Caco-2 (cell line): ENCODE measurements around the gene IL11RA. TPM values are rescaled to one million over a fixed set of nuclear protein-coding genes. Genes with fewer than 3 reads are reported as not detected.

ENCODE experiments used
- BruUV-seq: library from RNA; stranded (reverse); fragments of 400-500 nt; replicated peaks from 2 replicates; lab custom pipeline; 2021; lab: Mats Ljungman, UMichigan
- CTCF ChIA-PET: fragments of 300-600 bp; sonication (Branson Sonifier 250); formaldehyde crosslinking; loops from one replicate; lab custom pipeline; 2022; ENCODE audit warnings: antibody characterized with exemption; lab: Charles Lee
- POLR2A ChIA-PET: fragments of 300-600 bp; sonication (Branson Sonifier 250); formaldehyde crosslinking; loops from one replicate; lab custom pipeline; 2022; ENCODE audit warnings: antibody characterized with exemption; lab: Charles Lee
- DNase-seq, 2 experiments: peaks; one replicate each; pipeline versions ENCODE4 v3.0.0 to v3.0.0-alpha.2; 2020 to 2022
- H3K27me3 ChIP-seq: replicated peaks from 2 replicates; pipeline ENCODE4 v1.6.0; 2011; ENCODE audit warnings: low read length; ENCODE audit not compliant: control insufficient read depth, insufficient read depth
- H3K36me3 ChIP-seq: 2 replicates; pipeline ENCODE4 v1.5.1; 2011; ENCODE audit warnings: low read length; ENCODE audit not compliant: control insufficient read depth, insufficient read depth
- H3K4me1 ChIP-seq: fragments of 250-450 bp; sonication (Bioruptor Pico); 2 replicates; pipeline ENCODE4 v1.5.1; 2020; ENCODE audit warnings: mild to moderate bottlenecking
- H3K4me3 ChIP-seq: 2 replicates; pipeline ENCODE4 v1.5.1; 2011; ENCODE audit warnings: low read depth, mild to moderate bottlenecking, control low read depth, low read length
- H3K9me3 ChIP-seq: fragments of 250-450 bp; sonication (Bioruptor Pico); 2 replicates; pipeline ENCODE4 v1.5.1; 2020; ENCODE audit warnings: mild to moderate bottlenecking, moderate library complexity
- H3K27ac Mint-ChIP-seq: one replicate; pipeline ENCODE4 v1.8.0; 2022; ENCODE audit warnings: mixed read lengths; ENCODE audit not compliant: unreplicated experiment
- H3K27me3 Mint-ChIP-seq: one replicate; pipeline ENCODE4 v1.8.0; 2022; ENCODE audit warnings: mixed read lengths; ENCODE audit not compliant: insufficient read depth, unreplicated experiment
- H3K36me3 Mint-ChIP-seq: one replicate; pipeline ENCODE4 v1.8.0; 2022; ENCODE audit warnings: mild to moderate bottlenecking, mixed read lengths; ENCODE audit not compliant: insufficient read depth, unreplicated experiment
- H3K4me1 Mint-ChIP-seq: one replicate; pipeline ENCODE4 v1.8.0; 2022; ENCODE audit warnings: low read depth, mixed read lengths; ENCODE audit not compliant: unreplicated experiment
- H3K4me3 Mint-ChIP-seq: one replicate; pipeline ENCODE4 v1.8.0; 2022; ENCODE audit warnings: mild to moderate bottlenecking, moderate library complexity, mixed read lengths; ENCODE audit not compliant: unreplicated experiment
- H3K9me3 Mint-ChIP-seq: one replicate; pipeline ENCODE4 v1.8.0; 2022; ENCODE audit warnings: mixed read lengths; ENCODE audit not compliant: unreplicated experiment
- CTCF ChIP-seq, 2 experiments: fragments of 200-600 bp in 1 of 2; IDR thresholded peaks; 1 replicate in 1 of 2; 2 replicates in 1 of 2; pipeline versions ENCODE4 v1.5.1 to v1.8.0; 2011 to 2022; ENCODE audit warnings: antibody characterized with exemption in 1 of 2, control low read depth in 1 of 2, inconsistent platforms in 1 of 2, low read depth in 1 of 2, low read length in 1 of 2, mild to moderate bottlenecking in 1 of 2, moderate library complexity in 1 of 2; ENCODE audit not compliant: insufficient read depth in 1 of 2, severe bottlenecking in 1 of 2, unreplicated experiment in 1 of 2
- intact Hi-C: fragments of 100-400 bp; cut with micrococcal nuclease; formaldehyde crosslinking; loops from one replicate; pipeline ENCODE4 v1.10.0; 2022; ENCODE audit not compliant: unreplicated experiment
- total RNA-seq: library from RNA; stranded (reverse); gene quantifications from 2 replicates; pipeline ENCODE4 v1.2.3, GENCODE V29; 2022

The IL11RA gene
- total RNA-seq, 1 experiment from 2014 or later, result 5.6 TPM

GRCh38 chr9:34611251-34611810 is 40.7 kb upstream of the IL11RA start:
- TF ChIP-seq CTCF (IDR thresholded peaks at IDR 0.05; ENCODE audit: insufficient read depth in 1 of 2, low read depth in 1 of 2, low read length in 1 of 2, severe bottlenecking in 1 of 2, unreplicated experiment in 1 of 2), result no peak
- TSS peak; percentile 64 for BruUV-seq
- intact Hi-C loops, result loop anchor here (5.0 kb wide), 1 partner anchor 91 kb away; no protein-coding TSS in a partner anchor
- Histone ChIP-seq H3K4me3 (peak overlapping the region; percentile 92), H3K4me1 (peaks cover 12% of the 10 kb centered on the region), H3K9me3 (no peaks in the 10 kb centered on the region), H3K36me3 (peaks cover 2% of the 10 kb centered on the region; the same call in 1 of the 2 replicates), H3K27me3 (no peaks in the 10 kb centered on the region)
- H3K27ac Mint-ChIP-seq, result peak overlapping the region; percentile 91
- no peak for DNase-seq
- H3K4me3 Mint-ChIP-seq, result peak overlapping the region; percentile 86
- H3K9me3 Mint-ChIP-seq, result no peaks in the 10 kb centered on the region
- no peaks in the 10 kb centered on the region for H3K4me1 Mint-ChIP-seq
- POLR2A ChIA-PET, result interaction anchor here (0.6 kb wide), 1 partner anchor 211 kb away, joined by 8 read pairs; no protein-coding TSS in a partner anchor
- no peaks in the 10 kb centered on the region for H3K27me3 Mint-ChIP-seq
- CTCF ChIA-PET, result interaction anchor here (1.0 to 1.2 kb wide), 2 partner anchors 20 to 35 kb away, joined by 3 read pairs; partner anchors contain the start of gene GALT
- H3K36me3 Mint-ChIP-seq, result peaks cover 14% of the 10 kb centered on the region

- intact Hi-C loops, result loop anchor here (1.0 to 5.0 kb wide), 3 partner anchors 8 to 90 kb away; partner anchors contain the start of gene DCTN3
- Histone ChIP-seq H3K9me3 (no peaks in the 10 kb centered on the region), H3K4me1 (peaks cover 7% of the 10 kb centered on the region; the same call in 1 of the 2 replicates), H3K36me3 (peaks cover 2% of the 10 kb centered on the region; the same call in 1 of the 2 replicates), H3K27me3 (no peaks in the 10 kb centered on the region), H3K4me3 (peak within 1 kb of the TSS; percentile 92)
- no peaks in the 10 kb centered on the region for H3K4me1 Mint-ChIP-seq
- peak within 1 kb of the TSS; percentile 86 for H3K4me3 Mint-ChIP-seq
- TF ChIP-seq CTCF (IDR thresholded peaks at IDR 0.05; ENCODE audit: insufficient read depth in 1 of 2, low read depth in 1 of 2, low read length in 1 of 2, severe bottlenecking in 1 of 2, unreplicated experiment in 1 of 2), result no peak
- H3K9me3 Mint-ChIP-seq, result no peaks in the 10 kb centered on the region
- POLR2A ChIA-PET, result no interaction called here
- TSS peak; percentile 80 for BruUV-seq
- peak within 1 kb of the TSS; percentile 91 for H3K27ac Mint-ChIP-seq
- CTCF ChIA-PET, result interaction anchor here (1.0 to 2.4 kb wide), 2 partner anchors 22 to 34 kb away, joined by 3 to 8 read pairs; partner anchors contain the start of gene GALT
- no peaks in the 10 kb centered on the region for H3K27me3 Mint-ChIP-seq
- H3K36me3 Mint-ChIP-seq, result peaks cover 14% of the 10 kb centered on the region
- peak; percentile 81 to 90 for DNase-seq
These were observed 39.9 kb upstream of the IL11RA start, which contains the start of gene RPP25L for GRCh38 chr9:34611811-34612787. RPP25L (minus strand) TSS chr9:34612097; CDS start chr9:34611296, 801 bp downstream.
